ENCODE measurements around the gene ZBTB20. TPM values are rescaled to one million over a fixed set of nuclear protein-coding genes. Genes with fewer than 3 reads are reported as not detected.

ZBTB20 gene
- total and polyA plus RNA-seq, 4 donors, result 0.74 to 77.1 (median 27.9) TPM

GRCh38 chr3:114411190-114411668 lies 735.9 kb downstream of the ZBTB20 start:
- 75 to 85% methylated on average over 3 of the region's 3 CpGs for WGBS, 2 donors
- Histone ChIP-seq H3K4me1 (ENCODE audit: control insufficient read depth in 5 of 5, insufficient read depth in 5 of 5, low read length in 5 of 5) (peaks cover 0 to 21% (median 3%) of the 10 kb centered on the region in 5 donors), H3K27ac (ENCODE audit: low read depth in 1 of 2, low read length in 1 of 2) (peak overlapping the region; percentile 35 to 63), H3K4me3 (no peak overlapping the region), H3K27me3 (ENCODE audit: control insufficient read depth in 3 of 3, insufficient read depth in 3 of 3, low read length in 2 of 3) (no peaks in the 10 kb centered on the region), H3K9ac (ENCODE audit: insufficient read depth in 1 of 2, low read length in 2 of 2) (peak overlapping the region in 1 of 2 donors; percentile 2), H3K9me3 (ENCODE audit: control insufficient read depth in 4 of 4, insufficient read depth in 3 of 4, low read length in 3 of 4) (no peaks in the 10 kb centered on the region), H3K36me3 (ENCODE audit: control insufficient read depth in 4 of 4, insufficient read depth in 4 of 4, low read length in 4 of 4) (no peaks in the 10 kb centered on the region)
- no peak for TF ChIP-seq CTCF (IDR thresholded peaks at IDR 0.05; ENCODE audit: control extremely low read depth, extremely low read depth)
- ATAC-seq (ENCODE audit: insufficient read depth, low FRiP score) (no peak), DNase-seq (peak in 2 of 3 donors; percentile 61 to 71)

- ATAC-seq (ENCODE audit: insufficient read depth, low FRiP score), result no peak
- peaks cover 0 to 25% (median 7%) of the 10 kb centered on the region in 5 donors for H3K4me1 ChIP-seq (ENCODE audit: control insufficient read depth in 5 of 5, insufficient read depth in 5 of 5, low read length in 5 of 5)
- TF ChIP-seq CTCF (IDR thresholded peaks at IDR 0.05; ENCODE audit: control extremely low read depth, extremely low read depth), result no peak
- no peak overlapping the region for H3K9ac ChIP-seq (ENCODE audit: insufficient read depth in 1 of 2, low read length in 2 of 2)
- H3K27me3 ChIP-seq (ENCODE audit: control insufficient read depth in 3 of 3, insufficient read depth in 3 of 3, low read length in 2 of 3), result no peaks in the 10 kb centered on the region
- H3K27ac ChIP-seq (ENCODE audit: low read depth in 1 of 2, low read length in 1 of 2), result no peak overlapping the region
- DNase-seq, result no peak
- WGBS, 2 donors, result 80% methylated on average over 17 of the region's 17 CpGs
- no peaks in the 10 kb centered on the region for H3K36me3 ChIP-seq (ENCODE audit: control insufficient read depth in 4 of 4, insufficient read depth in 4 of 4, low read length in 4 of 4)
- H3K9me3 ChIP-seq (ENCODE audit: control insufficient read depth in 4 of 4, insufficient read depth in 3 of 4, low read length in 3 of 4), result no peaks in the 10 kb centered on the region
- H3K4me3 ChIP-seq, result no peak overlapping the region
These were observed 738.1 kb downstream of the ZBTB20 start for GRCh38 chr3:114408736-114409670.

- Histone ChIP-seq H3K27ac (ENCODE audit: low read depth in 1 of 2, low read length in 1 of 2) (no peak overlapping the region), H3K27me3 (ENCODE audit: control insufficient read depth in 3 of 3, insufficient read depth in 3 of 3, low read length in 2 of 3) (no peaks in the 10 kb centered on the region), H3K9ac (ENCODE audit: insufficient read depth in 1 of 2, low read length in 2 of 2) (no peak overlapping the region), H3K4me1 (ENCODE audit: control insufficient read depth in 5 of 5, insufficient read depth in 5 of 5, low read length in 5 of 5) (peaks cover 0 to 17% (median 7%) of the 10 kb centered on the region in 5 donors), H3K4me3 (no peak overlapping the region), H3K36me3 (ENCODE audit: control insufficient read depth in 4 of 4, insufficient read depth in 4 of 4, low read length in 4 of 4) (no peaks in the 10 kb centered on the region), H3K9me3 (ENCODE audit: control insufficient read depth in 4 of 4, insufficient read depth in 3 of 4, low read length in 3 of 4) (no peaks in the 10 kb centered on the region)
- no peak for TF ChIP-seq CTCF (IDR thresholded peaks at IDR 0.05; ENCODE audit: control extremely low read depth, extremely low read depth)
- WGBS, 2 donors, result 82 to 88% methylated on average over 3 of the region's 3 CpGs
- ATAC-seq (ENCODE audit: insufficient read depth, low FRiP score), result no peak
- no peak for DNase-seq
These were observed 740.2 kb downstream of the ZBTB20 start for GRCh38 chr3:114406922-114407321.
